ENCODE measurements around the gene STMND1. TPM values are rescaled to one million over a fixed set of nuclear protein-coding genes. Genes with fewer than 3 reads are reported as not detected.

The STMND1 gene
- total and polyA plus RNA-seq, 2 donors (not counting 1 experiment from before 2014, with no cell fraction given) = not detected

Other genes with a start within 250 kb of the STMND1 start
- not detected in 2 replicates for gene RBM24, start 179.3 kb downstream of the STMND1 start, total RNA-seq
- not detected in 2 replicates for gene RBM24, start 179.3 kb downstream of the STMND1 start, polyA plus RNA-seq

Data from B cell (primary cell).